Activated CD8-positive, alpha-beta T cell treated with anti-CD3 and anti-CD28 coated beads for 36 hours (primary cell): ENCODE data around the gene TMEM232. TPM values are rescaled to one million over a fixed set of nuclear protein-coding genes. Genes with fewer than 3 reads are reported as not detected.

Experiments used
- ATAC-seq: fragments of 200-7000 bp; cut with Tn5 transposase; one replicate; pipeline ENCODE4 v1.10.0; 2021; ENCODE audit warnings: mild to moderate bottlenecking, moderate library complexity
- CTCF ChIA-PET: fragments of 350-600 bp; sonication (Branson Sonifier 250); formaldehyde crosslinking; loops from one replicate; lab custom pipeline; 2021; ENCODE audit warnings: antibody characterized with exemption; lab: Charles Lee
- POLR2A ChIA-PET: fragments of 350-600 bp; sonication (Branson Sonifier 250); formaldehyde crosslinking; loops from one replicate; lab custom pipeline; 2021; ENCODE audit warnings: antibody characterized with exemption; lab: Charles Lee
- DNase-seq: peaks from one replicate; pipeline ENCODE4 v3.0.0-alpha.2; 2020
- H3K27ac Mint-ChIP-seq: one replicate; pipeline ENCODE4 v1.8.0; 2021; ENCODE audit warnings: mild to moderate bottlenecking, mixed read lengths
- H3K27me3 Mint-ChIP-seq: one replicate; pipeline ENCODE4 v1.8.0; 2021; ENCODE audit warnings: mixed read lengths
- H3K36me3 Mint-ChIP-seq: one replicate; pipeline ENCODE4 v1.8.0; 2021; ENCODE audit warnings: low read depth, mixed read lengths
- H3K4me1 Mint-ChIP-seq: one replicate; pipeline ENCODE4 v1.8.0; 2021; ENCODE audit warnings: low read depth, mixed read lengths
- H3K4me3 Mint-ChIP-seq: one replicate; pipeline ENCODE4 v1.8.0; 2021; ENCODE audit warnings: mild to moderate bottlenecking, moderate library complexity, mixed read lengths
- H3K9me3 Mint-ChIP-seq: one replicate; pipeline ENCODE4 v1.8.0; 2021; ENCODE audit warnings: mixed read lengths
- CTCF ChIP-seq: fragments of 200-600 bp; IDR thresholded peaks from one replicate; pipeline ENCODE4 v1.8.0; 2022; ENCODE audit warnings: antibody characterized with exemption, mild to moderate bottlenecking
- intact Hi-C: fragments of 100-400 bp; cut with micrococcal nuclease; formaldehyde crosslinking; loops from one replicate; pipeline ENCODE4 v1.10.0; 2022
- total RNA-seq, 2 experiments: library from RNA; stranded (reverse); gene quantifications; one replicate each; pipeline ENCODE4 v1.2.3, GENCODE V29; 2021

TMEM232 gene
- total RNA-seq, 2 experiments from 2014 or later: 0.27 to 0.49 TPM

- H3K4me3 Mint-ChIP-seq: no peak overlapping the region
- intact Hi-C loops: no loop called here
- ChIA-PET POLR2A (no interaction called here), CTCF (no interaction called here)
- peaks cover 6% of the 10 kb centered on the region for H3K9me3 Mint-ChIP-seq
- no peaks in the 10 kb centered on the region for H3K4me1 Mint-ChIP-seq
- no peaks in the 10 kb centered on the region for H3K36me3 Mint-ChIP-seq
- ATAC-seq: no peak
- peaks cover 1% of the 10 kb centered on the region for H3K27me3 Mint-ChIP-seq
- DNase-seq: no peak
- H3K27ac Mint-ChIP-seq: no peak overlapping the region
- TF ChIP-seq CTCF: no peak
Measured at GRCh38 chr5:110476164-110476563, 250.3 kb downstream of the TMEM232 start.

GRCh38 chr5:110475529-110475928 is 250.9 kb downstream of the TMEM232 start:
- H3K4me1 Mint-ChIP-seq: no peaks in the 10 kb centered on the region
- peaks cover 13% of the 10 kb centered on the region for H3K9me3 Mint-ChIP-seq
- ATAC-seq (no peak), DNase-seq (no peak)
- TF ChIP-seq CTCF: no peak
- POLR2A ChIA-PET: no interaction called here
- H3K27ac Mint-ChIP-seq: no peak overlapping the region
- H3K4me3 Mint-ChIP-seq: no peak overlapping the region
- peaks cover 2% of the 10 kb centered on the region for H3K36me3 Mint-ChIP-seq
- peaks cover 1% of the 10 kb centered on the region for H3K27me3 Mint-ChIP-seq
- CTCF ChIA-PET: no interaction called here
- intact Hi-C loops: no loop called here

GRCh38 chr5:110469486-110469885 is 257.0 kb downstream of the TMEM232 start:
- Mint-ChIP-seq H3K27ac (no peak overlapping the region), H3K4me3 (no peak overlapping the region), H3K27me3 (no peaks in the 10 kb centered on the region), H3K9me3 (peaks cover 18% of the 10 kb centered on the region), H3K36me3 (peaks cover 2% of the 10 kb centered on the region), H3K4me1 (no peaks in the 10 kb centered on the region)
- intact Hi-C loops: no loop called here
- no peak for DNase-seq
- ChIA-PET POLR2A (interaction anchor here (0.6 kb wide), 1 partner anchor 24 kb away, joined by 4 read pairs; no protein-coding TSS in a partner anchor), CTCF (no interaction called here)
- TF ChIP-seq CTCF: no peak
- no peak for ATAC-seq

GRCh38 chr5:110463106-110463505 is 263.4 kb downstream of the TMEM232 start:
- Mint-ChIP-seq H3K27me3 (no peaks in the 10 kb centered on the region), H3K27ac (no peak overlapping the region), H3K4me1 (no peaks in the 10 kb centered on the region), H3K9me3 (no peaks in the 10 kb centered on the region), H3K4me3 (no peak overlapping the region), H3K36me3 (no peaks in the 10 kb centered on the region)
- DNase-seq (no peak), ATAC-seq (no peak)
- ChIA-PET POLR2A (no interaction called here), CTCF (no interaction called here)
- intact Hi-C loops: no loop called here
- no peak for TF ChIP-seq CTCF

GRCh38 chr5:110460837-110461236 is 265.6 kb downstream of the TMEM232 start:
- ATAC-seq: no peak
- no peaks in the 10 kb centered on the region for H3K36me3 Mint-ChIP-seq
- H3K27ac Mint-ChIP-seq: no peak overlapping the region
- no peak for TF ChIP-seq CTCF
- no peaks in the 10 kb centered on the region for H3K27me3 Mint-ChIP-seq
- intact Hi-C loops: no loop called here
- no peak overlapping the region for H3K4me3 Mint-ChIP-seq
- DNase-seq: no peak
- POLR2A ChIA-PET: no interaction called here
- H3K9me3 Mint-ChIP-seq: no peaks in the 10 kb centered on the region
- no peaks in the 10 kb centered on the region for H3K4me1 Mint-ChIP-seq
- CTCF ChIA-PET: no interaction called here
